Thyroid gland (tissue), 4 donors: ENCODE results near the gene SBSN. TPM values are rescaled to one million over a fixed set of nuclear protein-coding genes. Genes with fewer than 3 reads are reported as not detected.

Source experiments
- DNase-seq, 2 donors: peaks; one replicate each; pipeline ENCODE4 v3.0.0-alpha.2; 2019
- H3K27ac ChIP-seq, 3 donors: fragments of 200-600 bp; sonication (generic); 1 replicate in 2 of 3; 2 replicates in 1 of 3; pipeline ENCODE4 v1.5.1; 2016 to 2019; ENCODE audit warnings: mild to moderate bottlenecking in 1 of 3, moderate library complexity in 1 of 3
- H3K27me3 ChIP-seq: fragments of 200-600 bp; sonication (generic); one replicate; pipeline ENCODE4 v1.5.1; 2019
- H3K36me3 ChIP-seq, 2 donors: fragments of 200-600 bp; sonication (generic); one replicate each; pipeline ENCODE4 v1.5.1; 2016 to 2019
- H3K4me1 ChIP-seq, 2 donors: fragments of 200-600 bp; sonication (generic); one replicate each; pipeline ENCODE4 v1.5.1; 2017 to 2019
- H3K4me3 ChIP-seq, 3 donors: fragments of 200-600 bp; sonication (generic); replicated peaks in 1 of 3; 1 replicate in 2 of 3; 2 replicates in 1 of 3; pipeline ENCODE4 v1.5.1; 2016; ENCODE audit warnings: mild to moderate bottlenecking in 1 of 3
- H3K9me3 ChIP-seq: fragments of 200-600 bp; sonication (generic); one replicate; pipeline ENCODE4 v1.5.1; 2017
- POLR2A ChIP-seq, 2 donors: fragments of 450-650 bp; IDR thresholded peaks; one replicate each; pipeline ENCODE4 v1.6.1; 2017; ENCODE audit warnings: antibody characterized with exemption in 2 of 2, mild to moderate bottlenecking in 2 of 2, moderate library complexity in 1 of 2
- WGBS, 2 donors: methylation state at CpG; one replicate each; pipeline ENCODE4 v1.1.5; 2017; 5-methylcytosine and 5-hydroxymethylcytosine counted together
- intact Hi-C: fragments of 100-400 bp; cut with DNase I; formaldehyde crosslinking; loops from one replicate; pipeline ENCODE4 v1.15.1; 2023
- total RNA-seq, 4 donors: library from RNA; depleted of rRNA; stranded (reverse); fragments of >200 nt; gene quantifications; one replicate each; pipeline ENCODE4 v1.2.3, GENCODE V29; 2016
- TF ChIP-seq, protein P1 (sequence below), 6 experiments: fragments of 200-600 bp in 3 of 6; fragments of 450-650 bp in 3 of 6; sonication (generic) in 3 of 6; IDR thresholded peaks; one replicate each; pipeline ENCODE4 v1.5.1; 2016 to 2019; ENCODE audit warnings: antibody characterized with exemption in 6 of 6, mild to moderate bottlenecking in 2 of 6, inconsistent platforms in 1 of 6, moderate library complexity in 1 of 6

SBSN gene
- total RNA-seq, 4 donors from 2014 or later: 1.2 TPM; not detected in 3

DNA sequence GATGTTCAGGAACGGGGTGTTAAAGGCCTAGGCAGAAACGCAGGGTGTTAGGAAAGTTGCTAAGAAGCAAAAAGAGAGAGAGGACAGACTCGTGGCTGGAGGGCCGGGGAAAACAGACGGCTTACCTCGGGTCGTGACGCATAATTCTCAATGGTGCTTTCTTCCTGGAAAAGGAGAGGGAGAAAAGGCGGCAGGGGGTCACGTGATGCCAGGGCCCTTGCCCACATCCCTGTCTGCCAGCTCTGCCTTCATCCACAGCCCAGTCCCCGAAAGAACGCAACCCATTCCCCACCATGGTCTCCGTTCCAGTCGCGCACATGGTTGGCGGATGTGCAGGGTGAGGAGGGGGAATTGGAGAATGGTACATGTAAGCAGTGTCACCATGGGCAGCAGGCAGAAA, 39.4 kb downstream of the SBSN start:
- Histone ChIP-seq H3K4me1 (peaks cover 5 to 19% of the 10 kb centered on the region in 2 donors), H3K4me3 (no peak overlapping the region), H3K27ac (no peak overlapping the region), H3K36me3 (no peaks in the 10 kb centered on the region), H3K27me3 (no peaks in the 10 kb centered on the region), H3K9me3 (no peaks in the 10 kb centered on the region)
- intact Hi-C loops: no loop called here
- no peak for DNase-seq
- 88% methylated on average over 16 of the region's 16 CpGs for WGBS, 2 donors
- TF ChIP-seq, protein P1, sequence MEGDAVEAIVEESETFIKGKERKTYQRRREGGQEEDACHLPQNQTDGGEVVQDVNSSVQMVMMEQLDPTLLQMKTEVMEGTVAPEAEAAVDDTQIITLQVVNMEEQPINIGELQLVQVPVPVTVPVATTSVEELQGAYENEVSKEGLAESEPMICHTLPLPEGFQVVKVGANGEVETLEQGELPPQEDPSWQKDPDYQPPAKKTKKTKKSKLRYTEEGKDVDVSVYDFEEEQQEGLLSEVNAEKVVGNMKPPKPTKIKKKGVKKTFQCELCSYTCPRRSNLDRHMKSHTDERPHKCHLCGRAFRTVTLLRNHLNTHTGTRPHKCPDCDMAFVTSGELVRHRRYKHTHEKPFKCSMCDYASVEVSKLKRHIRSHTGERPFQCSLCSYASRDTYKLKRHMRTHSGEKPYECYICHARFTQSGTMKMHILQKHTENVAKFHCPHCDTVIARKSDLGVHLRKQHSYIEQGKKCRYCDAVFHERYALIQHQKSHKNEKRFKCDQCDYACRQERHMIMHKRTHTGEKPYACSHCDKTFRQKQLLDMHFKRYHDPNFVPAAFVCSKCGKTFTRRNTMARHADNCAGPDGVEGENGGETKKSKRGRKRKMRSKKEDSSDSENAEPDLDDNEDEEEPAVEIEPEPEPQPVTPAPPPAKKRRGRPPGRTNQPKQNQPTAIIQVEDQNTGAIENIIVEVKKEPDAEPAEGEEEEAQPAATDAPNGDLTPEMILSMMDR (IDR thresholded peaks at IDR 0.05): no peak
- no peak for TF ChIP-seq POLR2A (IDR thresholded peaks at IDR 0.05)

- TF ChIP-seq POLR2A (IDR thresholded peaks at IDR 0.05): no peak
- TF ChIP-seq, protein P1 (IDR thresholded peaks at IDR 0.05): no peak
- Histone ChIP-seq H3K27ac (no peak overlapping the region), H3K27me3 (no peaks in the 10 kb centered on the region), H3K4me3 (no peak overlapping the region), H3K9me3 (no peaks in the 10 kb centered on the region), H3K36me3 (no peaks in the 10 kb centered on the region), H3K4me1 (peaks cover 5 to 19% of the 10 kb centered on the region in 2 donors)
- WGBS, 2 donors: 93 to 95% methylated on average over 10 of the region's 10 CpGs
- DNase-seq: no peak
- intact Hi-C loops: no loop called here
These were observed 40.4 kb downstream of the SBSN start for GRCh38 chr19:35487656-35488182.

GRCh38 chr19:35486268-35486708, 41.8 kb downstream of the SBSN start:
- no peak for DNase-seq
- 84 to 88% methylated on average over 3 of the region's 3 CpGs for WGBS, 2 donors
- H3K27ac ChIP-seq: no peak overlapping the region
- no peaks in the 10 kb centered on the region for H3K36me3 ChIP-seq
- intact Hi-C loops: no loop called here
- H3K4me3 ChIP-seq: no peak overlapping the region
- peaks cover 5 to 19% of the 10 kb centered on the region in 2 donors for H3K4me1 ChIP-seq
- TF ChIP-seq, protein P1 (IDR thresholded peaks at IDR 0.05): no peak
- no peak for TF ChIP-seq POLR2A (IDR thresholded peaks at IDR 0.05)
- H3K27me3 ChIP-seq: no peaks in the 10 kb centered on the region
- no peaks in the 10 kb centered on the region for H3K9me3 ChIP-seq

GRCh38 chr19:35484252-35485036, 43.7 kb downstream of the SBSN start:
- Histone ChIP-seq H3K27me3 (no peaks in the 10 kb centered on the region), H3K4me1 (peaks cover 5 to 19% of the 10 kb centered on the region in 2 donors), H3K27ac (peak overlapping the region in 1 of 3 donors; percentile 70), H3K4me3 (no peak overlapping the region), H3K36me3 (no peaks in the 10 kb centered on the region), H3K9me3 (no peaks in the 10 kb centered on the region)
- WGBS, 2 donors: 39 to 55% methylated on average over 7 of the region's 7 CpGs
- TF ChIP-seq, protein P1 (IDR thresholded peaks at IDR 0.05): no peak
- no peak for TF ChIP-seq POLR2A (IDR thresholded peaks at IDR 0.05)
- peak; percentile 20 to 38 for DNase-seq
- intact Hi-C loops: no loop called here

DNA sequence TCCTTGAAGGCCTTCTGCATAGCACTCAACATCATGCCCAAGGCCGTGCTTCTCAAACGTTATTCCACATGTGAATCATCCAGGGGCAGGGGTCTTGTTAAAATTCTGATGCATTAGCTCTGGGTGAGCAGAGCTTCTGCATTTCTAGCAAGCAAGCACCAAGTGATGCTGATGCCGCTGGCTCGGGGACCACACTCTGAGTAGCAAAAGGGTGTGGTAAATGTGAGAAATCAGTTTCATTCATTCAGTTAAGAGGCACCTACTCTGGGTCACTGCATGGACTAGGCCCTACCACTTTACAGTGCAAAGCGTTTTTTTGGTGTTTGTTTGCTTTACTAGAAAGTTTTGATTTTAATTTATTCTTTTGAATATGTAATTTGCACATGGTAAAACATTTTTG, 45.0 kb downstream of the SBSN start:
- H3K4me1 ChIP-seq: peaks cover 5 to 19% of the 10 kb centered on the region in 2 donors
- DNase-seq: no peak
- no peaks in the 10 kb centered on the region for H3K27me3 ChIP-seq
- H3K36me3 ChIP-seq: no peaks in the 10 kb centered on the region
- TF ChIP-seq POLR2A (IDR thresholded peaks at IDR 0.05): no peak
- TF ChIP-seq, protein P1 (IDR thresholded peaks at IDR 0.05): no peak
- no peak overlapping the region for H3K27ac ChIP-seq
- intact Hi-C loops: no loop called here
- no peaks in the 10 kb centered on the region for H3K9me3 ChIP-seq
- WGBS, 2 donors: 86 to 88% methylated on average over 5 of the region's 5 CpGs
- H3K4me3 ChIP-seq: no peak overlapping the region
